HCT116 (cell line): ENCODE data around the gene P2RY14. TPM values are rescaled to one million over a fixed set of nuclear protein-coding genes. Genes with fewer than 3 reads are reported as not detected.

Source experiments
- ATAC-seq: fragments of 200-7000 bp; cut with Tn5 transposase; 2 replicates; pipeline ENCODE4 v1.9.1; 2020; ENCODE audit warnings: mild to moderate bottlenecking, moderate library complexity
- BruUV-seq: library from RNA; stranded (reverse); fragments of 400-500 nt; replicated peaks from 2 replicates; lab custom pipeline; 2021; lab: Mats Ljungman, UMichigan
- CTCF ChIA-PET: fragments of 300-600 bp; sonication (Branson Sonifier 250); formaldehyde crosslinking; loops from one replicate; lab custom pipeline; 2021; ENCODE audit warnings: antibody characterized with exemption; lab: Charles Lee
- POLR2A ChIA-PET: fragments of 300-600, 350-600 bp; sonication (Branson Sonifier 250); formaldehyde crosslinking; loops from one replicate; lab custom pipeline; 2021; ENCODE audit warnings: antibody characterized with exemption; lab: Charles Lee
- RAD21 ChIA-PET, 2 experiments: fragments of 300-600 bp; sonication (Branson Sonifier 250); formaldehyde crosslinking; loops; one replicate each; lab custom pipeline; 2023; ENCODE audit warnings: low total read pairs in 2 of 2; ENCODE audit not compliant: uncharacterized antibody in 2 of 2, unreplicated experiment in 2 of 2, low non-redundant PET in 1 of 2; lab: Charles Lee
- DNase-seq: peaks from one replicate; pipeline ENCODE4 v3.0.0-alpha.2; 2010; ENCODE audit warnings: low read depth, low spot score
- H2AFZ ChIP-seq: fragments of 200-600 bp; shearing (Covaris generic), sonication (generic); 2 replicates; pipeline ENCODE4 v1.6.1; 2017; ENCODE audit warnings: low read depth, mixed run types, mixed read lengths, antibody characterized with exemption, low read length; ENCODE audit not compliant: poor library complexity, severe bottlenecking
- H3K27ac ChIP-seq: 2 replicates; pipeline ENCODE4 v1.5.1; 2012; ENCODE audit warnings: low read depth, low read length
- H3K27me3 ChIP-seq: fragments of 200-600 bp; sonication (generic); 2 replicates; pipeline ENCODE4 v1.6.1; 2016; ENCODE audit warnings: mixed run types, low read length, mixed read lengths; ENCODE audit not compliant: insufficient read depth
- H3K36me3 ChIP-seq, 2 experiments: fragments of 200-500 bp in 1 of 2; fragments of 200-600 bp in 1 of 2; sonication (Bioruptor generic) in 1 of 2; sonication (generic) in 1 of 2; 2 replicates each; pipeline versions ENCODE4 v1.5.1 to v1.6.1; 2014 to 2016; ENCODE audit warnings: low read length in 2 of 2, inconsistent platforms in 1 of 2, mixed read lengths in 1 of 2, mixed run types in 1 of 2; ENCODE audit not compliant: insufficient read depth in 2 of 2, control insufficient read depth in 1 of 2
- H3K4me1 ChIP-seq, 2 experiments: fragments of 200-600 bp in 1 of 2; sonication (generic) in 1 of 2; 2 replicates each; pipeline versions ENCODE4 v1.5.1 to v1.6.1; 2012 to 2017; ENCODE audit warnings: low read length in 2 of 2, inconsistent platforms in 1 of 2, mild to moderate bottlenecking in 1 of 2, mixed read lengths in 1 of 2, mixed run types in 1 of 2, moderate library complexity in 1 of 2; ENCODE audit not compliant: insufficient read depth in 2 of 2, control insufficient read depth in 1 of 2
- H3K4me2 ChIP-seq: fragments of 200-600 bp; sonication (generic); 2 replicates; pipeline ENCODE4 v1.6.1; 2017; ENCODE audit warnings: mixed run types, low read length, mixed read lengths
- H3K4me3 ChIP-seq, 2 experiments: fragments of 200-600 bp in 1 of 2; sonication (generic) in 1 of 2; replicated peaks in 1 of 2; 2 replicates each; pipeline ENCODE4 v1.5.1; 2011 to 2016; ENCODE audit warnings: low read length in 2 of 2, control low read depth in 1 of 2, low read depth in 1 of 2, mild to moderate bottlenecking in 1 of 2, mixed read lengths in 1 of 2, mixed run types in 1 of 2
- H3K79me2 ChIP-seq: fragments of 200-600 bp; sonication (generic); 2 replicates; pipeline ENCODE4 v1.6.1; 2017; ENCODE audit warnings: mild to moderate bottlenecking, mixed run types, low read length, moderate library complexity, mixed read lengths; ENCODE audit not compliant: insufficient read depth
- H3K9ac ChIP-seq: fragments of 200-600 bp; sonication (generic); 2 replicates; pipeline ENCODE4 v1.6.1; 2016; ENCODE audit warnings: low read length, mixed read lengths
- H3K9me2 ChIP-seq: fragments of 200-600 bp; sonication (generic), shearing (Covaris generic); 2 replicates; pipeline ENCODE4 v1.6.1; 2017; ENCODE audit warnings: mixed run types, mild to moderate bottlenecking, moderate library complexity; ENCODE audit not compliant: insufficient read depth
- H3K9me3 ChIP-seq, 2 experiments: fragments of 200-500 bp in 1 of 2; fragments of 200-600 bp in 1 of 2; sonication (Bioruptor generic) in 1 of 2; sonication (generic) in 1 of 2; 2 replicates each; pipeline ENCODE4 v1.6.1; 2014 to 2017; ENCODE audit warnings: low read length in 2 of 2, mixed read lengths in 2 of 2, inconsistent platforms in 1 of 2, low read depth in 1 of 2, mild to moderate bottlenecking in 1 of 2, mixed run types in 1 of 2, moderate library complexity in 1 of 2; ENCODE audit not compliant: control insufficient read depth in 1 of 2, insufficient read depth in 1 of 2
- H4K20me1 ChIP-seq: fragments of 200-600 bp; sonication (generic), shearing (Covaris generic); 2 replicates; pipeline ENCODE4 v1.6.1; 2017; ENCODE audit warnings: mixed run types, mild to moderate bottlenecking, moderate library complexity; ENCODE audit not compliant: insufficient read depth
- CTCF ChIP-seq, 3 experiments: fragments of 200-600 bp in 1 of 3; sonication (generic) in 1 of 3; IDR thresholded peaks in 2 of 3; conservative IDR thresholded peaks in 1 of 3; 2 replicates each; pipeline ENCODE4 v1.5.1; 2012 to 2017; ENCODE audit warnings: low read depth in 2 of 3, low read length in 2 of 3, antibody characterized with exemption in 1 of 3, borderline replicate concordance in 1 of 3, control low read depth in 1 of 3, mild to moderate bottlenecking in 1 of 3, mixed read lengths in 1 of 3, mixed run types in 1 of 3, moderate library complexity in 1 of 3; ENCODE audit not compliant: insufficient read depth in 1 of 3
- ELF1 ChIP-seq: IDR thresholded peaks from 2 replicates; pipeline ENCODE4 v1.6.1; 2012; ENCODE audit warnings: low read depth, borderline replicate concordance
- EZH2phosphoT487 ChIP-seq: fragments of 200-600 bp; IDR thresholded peaks from 2 replicates; pipeline ENCODE4 v1.6.1; 2018; ENCODE audit warnings: antibody characterized with exemption, borderline replicate concordance
- FOSL1 ChIP-seq: IDR thresholded peaks from 2 replicates; pipeline ENCODE4 v1.6.1; 2012; ENCODE audit warnings: low read depth
- RAD21 ChIP-seq: IDR thresholded peaks from 2 replicates; pipeline ENCODE4 v1.6.1; 2012; ENCODE audit warnings: low read depth, mild to moderate bottlenecking
- SIN3A ChIP-seq: IDR thresholded peaks from 2 replicates; pipeline ENCODE4 v1.6.1; 2012; ENCODE audit warnings: low read depth
- SP1 ChIP-seq: IDR thresholded peaks from 2 replicates; pipeline ENCODE4 v1.6.1; 2012; ENCODE audit warnings: low read depth
- SRF ChIP-seq: IDR thresholded peaks from 2 replicates; pipeline ENCODE4 v1.6.1; 2012; ENCODE audit warnings: low read depth
- YY1 ChIP-seq: IDR thresholded peaks from 2 replicates; pipeline ENCODE4 v1.6.1; 2011; ENCODE audit warnings: low read length, low read depth, moderate library complexity, mild to moderate bottlenecking; ENCODE audit not compliant: insufficient replicate concordance; ENCODE audit errors: extremely low read depth
- ZBTB33 ChIP-seq: IDR thresholded peaks from 2 replicates; pipeline ENCODE4 v1.6.1; 2011; ENCODE audit warnings: mild to moderate bottlenecking, low read length, moderate library complexity; ENCODE audit not compliant: insufficient replicate concordance; ENCODE audit errors: extremely low read depth
- ZFX ChIP-seq: fragments of 450-650 bp; IDR thresholded peaks from 2 replicates; pipeline ENCODE4 v1.6.1; 2017
- intact Hi-C: fragments of 100-400 bp; cut with micrococcal nuclease; formaldehyde crosslinking; loops from 2 replicates; pipeline ENCODE4 v1.10.0; 2022
- total RNA-seq: library from RNA; stranded (reverse); gene quantifications from one replicate; pipeline ENCODE4 v1.2.1, GENCODE V29; 2021; ENCODE audit not compliant: unreplicated experiment

P2RY14 gene
- total RNA-seq, 1 experiment from 2014 or later, result not detected

GRCh38 chr3:151269631-151270030 is 8.7 kb downstream of the P2RY14 start:
- Histone ChIP-seq H3K9me3 (no peaks in the 10 kb centered on the region), H3K27me3 (no peaks in the 10 kb centered on the region), H3K9me2 (no peaks in the 10 kb centered on the region), H3K4me1 (no peaks in the 10 kb centered on the region), H3K79me2 (no peaks in the 10 kb centered on the region)
- no peak for DNase-seq
- intact Hi-C loops, result no loop called here
- no peak for TF ChIP-seq CTCF (IDR thresholded peaks at IDR 0.05 in 2 of 3, conservative IDR thresholded peaks at IDR 0.05 in 1 of 3; ENCODE audit: borderline replicate concordance in 1 of 3, insufficient read depth in 1 of 3, low read depth in 2 of 3, low read length in 2 of 3)
- no peak for TF ChIP-seq SRF
- TF ChIP-seq, all 23 proteins: peak for 0
- Histone ChIP-seq H3K36me3 (no peaks in the 10 kb centered on the region), H4K20me1 (no peaks in the 10 kb centered on the region), H3K27ac (no peak overlapping the region), H2AFZ (no peak overlapping the region), H3K4me3 (no peak overlapping the region), H3K9ac (no peak overlapping the region), H3K4me2 (no peak overlapping the region)
- ChIA-PET POLR2A (no interaction called here), CTCF (no interaction called here), RAD21 (no interaction called here)
- no TSS peak for BruUV-seq
- no peak for ATAC-seq

GRCh38 chr3:151268267-151269235 is 9.8 kb downstream of the P2RY14 start:
- Histone ChIP-seq H3K9ac (no peak overlapping the region), H3K4me2 (no peak overlapping the region), H3K4me1 (no peaks in the 10 kb centered on the region), H3K9me2 (no peaks in the 10 kb centered on the region), H3K27me3 (no peaks in the 10 kb centered on the region), H3K36me3 (no peaks in the 10 kb centered on the region), H3K27ac (no peak overlapping the region), H3K79me2 (no peaks in the 10 kb centered on the region), H4K20me1 (no peaks in the 10 kb centered on the region), H3K9me3 (no peaks in the 10 kb centered on the region), H2AFZ (no peak overlapping the region), H3K4me3 (no peak overlapping the region)
- BruUV-seq, result no TSS peak
- intact Hi-C loops, result no loop called here
- no peak for DNase-seq
- no peak for ATAC-seq
- ChIA-PET POLR2A (no interaction called here), CTCF (no interaction called here), RAD21 (no interaction called here)
- no peak for TF ChIP-seq RAD21
- no peak for TF ChIP-seq FOSL1
- TF ChIP-seq YY1, result no peak
- no peak for TF ChIP-seq ZFX
- no peak for TF ChIP-seq SP1
- TF ChIP-seq SIN3A, result no peak
- TF ChIP-seq EZH2phosphoT487, result no peak
- no peak for TF ChIP-seq CTCF (IDR thresholded peaks at IDR 0.05 in 2 of 3, conservative IDR thresholded peaks at IDR 0.05 in 1 of 3; ENCODE audit: borderline replicate concordance in 1 of 3, insufficient read depth in 1 of 3, low read depth in 2 of 3, low read length in 2 of 3)
- no peak for TF ChIP-seq ELF1
- no peak for TF ChIP-seq ZBTB33
